ENCODE results near the gene NME7. TPM values are rescaled to one million over a fixed set of nuclear protein-coding genes. Genes with fewer than 3 reads are reported as not detected.
"Not testable (repeated sequence)": the region's sequence is repeated elsewhere in the genome, so short reads cannot be mapped to it uniquely, and the experiment has no call there.

Gene NME7
- total and polyA plus RNA-seq, 2 donors, result 22.8 to 24.4 TPM

GRCh38 chr1:169363046-169363730 lies 4.4 kb downstream of the NME7 start:
- Histone ChIP-seq H3K36me3 (ENCODE audit: insufficient read depth) (no peaks in the 10 kb centered on the region), H3K4me3 (ENCODE audit: low read depth, low read length) (no peak overlapping the region), H3K4me1 (ENCODE audit: insufficient read depth) (no peaks in the 10 kb centered on the region), H3K27ac (ENCODE audit: low read depth) (no peak overlapping the region)
- WGBS, result 87% methylated on average over 5 of the region's 5 CpGs
- DNase-seq (ENCODE audit: extremely low spot score), result no peak

- Histone ChIP-seq H3K4me3 (ENCODE audit: low read depth, low read length) (no peak overlapping the region), H3K27ac (ENCODE audit: low read depth) (no peak overlapping the region), H3K36me3 (ENCODE audit: insufficient read depth) (no peaks in the 10 kb centered on the region), H3K4me1 (ENCODE audit: insufficient read depth) (no peaks in the 10 kb centered on the region)
- no peak for DNase-seq (ENCODE audit: extremely low spot score)
- WGBS, result 75% methylated on average over 7 of the region's 7 CpGs
Observed at GRCh38 chr1:169361281-169361680, 6.3 kb downstream of the NME7 start.

- H3K4me3 ChIP-seq (ENCODE audit: low read depth, low read length), result no peak overlapping the region
- H3K36me3 ChIP-seq (ENCODE audit: insufficient read depth), result no peaks in the 10 kb centered on the region
- no peak for DNase-seq (ENCODE audit: extremely low spot score)
- WGBS, result 77% methylated on average over 1 of the region's 1 CpG
- no peak overlapping the region for H3K27ac ChIP-seq (ENCODE audit: low read depth)
- no peaks in the 10 kb centered on the region for H3K4me1 ChIP-seq (ENCODE audit: insufficient read depth)
Observed at GRCh38 chr1:169360415-169360814, 7.2 kb downstream of the NME7 start.

- 46% methylated on average over 5 of the region's 5 CpGs for WGBS
- H3K4me1 ChIP-seq (ENCODE audit: insufficient read depth), result no peaks in the 10 kb centered on the region
- H3K27ac ChIP-seq (ENCODE audit: low read depth), result no peak overlapping the region
- no peak overlapping the region for H3K4me3 ChIP-seq (ENCODE audit: low read depth, low read length)
- peak; percentile 41 for DNase-seq (ENCODE audit: extremely low spot score)
- no peaks in the 10 kb centered on the region for H3K36me3 ChIP-seq (ENCODE audit: insufficient read depth)
Observed at GRCh38 chr1:169348383-169349036, 19.1 kb downstream of the NME7 start.

- H3K4me1 ChIP-seq (ENCODE audit: insufficient read depth), result no peaks in the 10 kb centered on the region
- no peaks in the 10 kb centered on the region for H3K36me3 ChIP-seq (ENCODE audit: insufficient read depth)
- H3K27ac ChIP-seq (ENCODE audit: low read depth), result no peak overlapping the region
- no peak overlapping the region for H3K4me3 ChIP-seq (ENCODE audit: low read depth, low read length)
- 81% methylated on average over 2 of the region's 2 CpGs for WGBS
- DNase-seq (ENCODE audit: extremely low spot score), result no peak
Observed at GRCh38 chr1:169347688-169348382, 19.8 kb downstream of the NME7 start.

GRCh38 chr1:169346036-169346589 lies 21.5 kb downstream of the NME7 start:
- no peak for DNase-seq (ENCODE audit: extremely low spot score)
- Histone ChIP-seq H3K4me3 (ENCODE audit: low read depth, low read length) (no peak overlapping the region), H3K27ac (ENCODE audit: low read depth) (no peak overlapping the region), H3K36me3 (ENCODE audit: insufficient read depth) (no peaks in the 10 kb centered on the region), H3K4me1 (ENCODE audit: insufficient read depth) (no peaks in the 10 kb centered on the region)
- WGBS, result 96% methylated on average over 3 of the region's 3 CpGs

- H3K36me3 ChIP-seq (ENCODE audit: insufficient read depth), result no peaks in the 10 kb centered on the region
- no peak overlapping the region for H3K4me3 ChIP-seq (ENCODE audit: low read depth, low read length)
- 97% methylated on average over 1 of the region's 1 CpG for WGBS
- no peaks in the 10 kb centered on the region for H3K4me1 ChIP-seq (ENCODE audit: insufficient read depth)
- no peak for DNase-seq (ENCODE audit: extremely low spot score)
- no peak overlapping the region for H3K27ac ChIP-seq (ENCODE audit: low read depth)
Observed at GRCh38 chr1:169345511-169345910, 22.1 kb downstream of the NME7 start.

- not testable (repeated sequence) for H3K4me1 ChIP-seq (ENCODE audit: insufficient read depth); H3K36me3 ChIP-seq (ENCODE audit: insufficient read depth); H3K4me3 ChIP-seq (ENCODE audit: low read depth, low read length); DNase-seq (ENCODE audit: extremely low spot score); H3K27ac ChIP-seq (ENCODE audit: low read depth)
- 95% methylated on average over 3 of the region's 3 CpGs for WGBS
Observed at GRCh38 chr1:169342096-169342495, 25.5 kb downstream of the NME7 start.

- Histone ChIP-seq H3K4me1 (ENCODE audit: insufficient read depth) (no peaks in the 10 kb centered on the region), H3K27ac (ENCODE audit: low read depth) (no peak overlapping the region), H3K4me3 (ENCODE audit: low read depth, low read length) (no peak overlapping the region), H3K36me3 (ENCODE audit: insufficient read depth) (no peaks in the 10 kb centered on the region)
- no peak for DNase-seq (ENCODE audit: extremely low spot score)
- 93% methylated on average over 5 of the region's 5 CpGs for WGBS
Observed at GRCh38 chr1:169340882-169341281, 26.7 kb downstream of the NME7 start.

- DNase-seq (ENCODE audit: extremely low spot score), result no peak
- Histone ChIP-seq H3K27ac (ENCODE audit: low read depth) (no peak overlapping the region), H3K4me3 (ENCODE audit: low read depth, low read length) (no peak overlapping the region), H3K36me3 (ENCODE audit: insufficient read depth) (no peaks in the 10 kb centered on the region), H3K4me1 (ENCODE audit: insufficient read depth) (no peaks in the 10 kb centered on the region)
Observed at GRCh38 chr1:169339773-169340172, 27.8 kb downstream of the NME7 start.

GRCh38 chr1:169338617-169339016 lies 29.0 kb downstream of the NME7 start:
- Histone ChIP-seq H3K4me3 (ENCODE audit: low read depth, low read length) (no peak overlapping the region), H3K4me1 (ENCODE audit: insufficient read depth) (no peaks in the 10 kb centered on the region), H3K27ac (ENCODE audit: low read depth) (no peak overlapping the region), H3K36me3 (ENCODE audit: insufficient read depth) (no peaks in the 10 kb centered on the region)
- no peak for DNase-seq (ENCODE audit: extremely low spot score)
- WGBS, result 83% methylated on average over 2 of the region's 2 CpGs

GRCh38 chr1:169336947-169337715 lies 30.5 kb downstream of the NME7 start:
- not testable (repeated sequence) for H3K27ac ChIP-seq (ENCODE audit: low read depth); H3K4me1 ChIP-seq (ENCODE audit: insufficient read depth); H3K36me3 ChIP-seq (ENCODE audit: insufficient read depth); H3K4me3 ChIP-seq (ENCODE audit: low read depth, low read length); DNase-seq (ENCODE audit: extremely low spot score)
- WGBS, result 97% methylated on average over 35 of the region's 35 CpGs

GRCh38 chr1:169334727-169335126 lies 32.9 kb downstream of the NME7 start:
- DNase-seq (ENCODE audit: extremely low spot score); H3K27ac ChIP-seq (ENCODE audit: low read depth); H3K4me1 ChIP-seq (ENCODE audit: insufficient read depth); H3K4me3 ChIP-seq (ENCODE audit: low read depth, low read length); H3K36me3 ChIP-seq (ENCODE audit: insufficient read depth): not testable (repeated sequence)
- WGBS, result 94% methylated on average over 3 of the region's 3 CpGs
